ENCODE measurements around the gene THBS1. TPM values are rescaled to one million over a fixed set of nuclear protein-coding genes. Genes with fewer than 3 reads are reported as not detected.

THBS1 gene
- total RNA-seq, 6 experiments from 2014 or later: 7,606 to 9,130 (median 7,816) TPM

DNA sequence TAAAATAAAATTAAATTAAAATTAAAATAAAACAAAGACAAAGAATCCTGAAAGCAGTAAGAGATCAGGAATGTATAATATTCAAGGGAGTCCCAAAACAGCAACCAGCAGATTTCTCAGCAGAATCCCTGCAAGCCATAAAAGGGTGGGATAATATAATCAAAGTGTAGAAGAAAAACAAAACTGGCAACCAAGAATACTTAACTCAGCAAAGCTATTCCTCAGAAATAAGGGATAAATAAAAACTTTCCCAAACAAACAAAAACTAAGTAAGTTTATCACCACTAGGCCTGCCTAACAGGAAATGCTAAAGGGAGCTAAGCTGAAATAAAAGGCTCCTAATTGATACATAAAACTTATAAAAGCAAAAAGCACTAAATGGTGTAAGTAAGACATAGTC lies 29.8 kb downstream of the THBS1 start:
- H3K4me3 Mint-ChIP-seq: no peak overlapping the region
- DNase-seq: no peak
- H3K27ac Mint-ChIP-seq: no peak overlapping the region
- H3K9me3 Mint-ChIP-seq: peaks cover 11% of the 10 kb centered on the region; the same call in 1 of the 2 replicates
- TF ChIP-seq, protein P1, sequence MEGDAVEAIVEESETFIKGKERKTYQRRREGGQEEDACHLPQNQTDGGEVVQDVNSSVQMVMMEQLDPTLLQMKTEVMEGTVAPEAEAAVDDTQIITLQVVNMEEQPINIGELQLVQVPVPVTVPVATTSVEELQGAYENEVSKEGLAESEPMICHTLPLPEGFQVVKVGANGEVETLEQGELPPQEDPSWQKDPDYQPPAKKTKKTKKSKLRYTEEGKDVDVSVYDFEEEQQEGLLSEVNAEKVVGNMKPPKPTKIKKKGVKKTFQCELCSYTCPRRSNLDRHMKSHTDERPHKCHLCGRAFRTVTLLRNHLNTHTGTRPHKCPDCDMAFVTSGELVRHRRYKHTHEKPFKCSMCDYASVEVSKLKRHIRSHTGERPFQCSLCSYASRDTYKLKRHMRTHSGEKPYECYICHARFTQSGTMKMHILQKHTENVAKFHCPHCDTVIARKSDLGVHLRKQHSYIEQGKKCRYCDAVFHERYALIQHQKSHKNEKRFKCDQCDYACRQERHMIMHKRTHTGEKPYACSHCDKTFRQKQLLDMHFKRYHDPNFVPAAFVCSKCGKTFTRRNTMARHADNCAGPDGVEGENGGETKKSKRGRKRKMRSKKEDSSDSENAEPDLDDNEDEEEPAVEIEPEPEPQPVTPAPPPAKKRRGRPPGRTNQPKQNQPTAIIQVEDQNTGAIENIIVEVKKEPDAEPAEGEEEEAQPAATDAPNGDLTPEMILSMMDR (IDR thresholded peaks at IDR 0.05): no peak
- peaks cover 41% of the 10 kb centered on the region for H3K4me1 Mint-ChIP-seq (ENCODE audit: low read depth)
- H3K27me3 Mint-ChIP-seq (ENCODE audit: insufficient read depth): no peaks in the 10 kb centered on the region
- H3K36me3 Mint-ChIP-seq (ENCODE audit: low read depth): peaks cover 18% of the 10 kb centered on the region

DNA sequence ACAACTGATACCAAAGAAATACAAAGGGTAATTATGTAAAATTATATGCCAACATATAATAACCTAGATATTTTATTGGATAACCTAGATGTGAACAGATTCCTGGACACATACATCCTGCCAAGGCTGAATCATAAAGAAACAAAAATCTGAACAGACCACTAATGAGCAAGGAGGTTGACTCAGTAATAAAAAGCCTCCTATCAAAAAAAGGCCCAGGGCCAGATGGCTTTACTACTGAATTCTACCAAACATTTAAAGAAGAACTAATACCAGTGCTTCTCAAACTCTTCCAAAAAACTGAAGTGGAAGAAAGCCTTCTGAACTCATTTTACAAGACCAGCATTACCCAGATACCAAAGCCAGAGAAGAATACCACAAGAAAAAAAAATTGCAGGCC lies 32.4 kb downstream of the THBS1 start:
- TF ChIP-seq, protein P1 (IDR thresholded peaks at IDR 0.05): no peak
- peak; percentile 60 for DNase-seq
- Mint-ChIP-seq H3K4me1 (ENCODE audit: low read depth) (peaks cover 51% of the 10 kb centered on the region), H3K36me3 (ENCODE audit: low read depth) (peaks cover 18% of the 10 kb centered on the region), H3K27ac (no peak overlapping the region), H3K4me3 (peak overlapping the region; percentile 3; the same call in 1 of the 2 replicates), H3K27me3 (ENCODE audit: insufficient read depth) (no peaks in the 10 kb centered on the region), H3K9me3 (peaks cover 11% of the 10 kb centered on the region; the same call in 1 of the 2 replicates)

DNA sequence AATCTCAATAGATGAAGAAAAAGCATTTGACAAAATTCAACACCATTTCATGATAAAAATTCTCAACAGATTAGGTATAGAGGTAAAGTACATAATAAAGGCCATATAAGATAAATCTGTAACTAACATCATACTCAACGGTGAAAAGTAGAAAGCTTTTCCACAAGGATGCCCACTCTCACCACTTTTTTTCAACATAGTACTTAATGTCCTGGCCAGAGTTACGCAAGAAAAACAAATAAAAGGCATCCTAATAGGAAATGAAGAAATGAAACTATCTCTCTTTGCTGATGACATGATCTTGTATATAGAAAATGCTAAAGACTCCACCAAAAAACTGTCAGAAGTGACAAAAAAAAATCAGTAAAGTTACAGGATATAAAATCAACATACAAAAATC lies 33.0 kb downstream of the THBS1 start:
- H3K4me1 Mint-ChIP-seq (ENCODE audit: low read depth): peaks cover 48% of the 10 kb centered on the region
- H3K36me3 Mint-ChIP-seq (ENCODE audit: low read depth): peaks cover 18% of the 10 kb centered on the region
- peaks cover 11% of the 10 kb centered on the region; the same call in 1 of the 2 replicates for H3K9me3 Mint-ChIP-seq
- TF ChIP-seq, protein P1 (IDR thresholded peaks at IDR 0.05): no peak
- DNase-seq: no peak
- no peaks in the 10 kb centered on the region for H3K27me3 Mint-ChIP-seq (ENCODE audit: insufficient read depth)
- no peak overlapping the region for H3K4me3 Mint-ChIP-seq
- H3K27ac Mint-ChIP-seq: no peak overlapping the region

DNA sequence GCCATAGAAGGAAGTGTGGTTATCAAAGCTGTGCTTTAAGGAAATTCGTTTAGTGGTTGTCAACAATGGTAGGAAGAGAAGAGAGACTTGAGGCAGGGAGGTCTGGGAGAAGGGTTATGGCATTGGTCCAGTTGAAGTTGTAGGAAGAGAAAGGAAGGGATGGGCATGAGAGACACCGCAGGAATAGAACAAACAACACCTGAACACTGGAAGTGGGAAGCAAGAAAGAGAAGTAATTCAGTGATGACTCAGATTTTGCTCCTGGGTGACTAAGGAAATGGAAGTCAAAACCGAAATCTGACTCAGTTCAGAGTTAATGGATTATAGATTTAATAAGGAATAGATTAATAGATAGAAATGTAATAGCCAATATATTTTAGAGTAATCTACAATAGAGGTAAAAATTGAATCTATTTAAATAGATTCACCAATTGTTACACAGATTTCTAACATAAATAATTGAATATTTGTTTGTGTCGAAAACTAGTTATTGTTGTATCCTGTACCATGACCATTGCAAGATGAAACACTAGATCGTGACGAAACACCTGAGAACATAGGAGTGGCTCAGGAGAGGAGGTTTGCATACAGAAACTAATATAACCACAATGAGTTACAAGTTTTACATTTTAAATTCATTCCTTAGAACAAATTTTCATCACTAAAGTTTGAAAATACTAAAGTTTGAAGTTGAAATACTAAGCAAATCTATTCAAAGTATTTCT lies 36.0 kb downstream of the THBS1 start:
- no peak overlapping the region for H3K27ac Mint-ChIP-seq

DNA sequence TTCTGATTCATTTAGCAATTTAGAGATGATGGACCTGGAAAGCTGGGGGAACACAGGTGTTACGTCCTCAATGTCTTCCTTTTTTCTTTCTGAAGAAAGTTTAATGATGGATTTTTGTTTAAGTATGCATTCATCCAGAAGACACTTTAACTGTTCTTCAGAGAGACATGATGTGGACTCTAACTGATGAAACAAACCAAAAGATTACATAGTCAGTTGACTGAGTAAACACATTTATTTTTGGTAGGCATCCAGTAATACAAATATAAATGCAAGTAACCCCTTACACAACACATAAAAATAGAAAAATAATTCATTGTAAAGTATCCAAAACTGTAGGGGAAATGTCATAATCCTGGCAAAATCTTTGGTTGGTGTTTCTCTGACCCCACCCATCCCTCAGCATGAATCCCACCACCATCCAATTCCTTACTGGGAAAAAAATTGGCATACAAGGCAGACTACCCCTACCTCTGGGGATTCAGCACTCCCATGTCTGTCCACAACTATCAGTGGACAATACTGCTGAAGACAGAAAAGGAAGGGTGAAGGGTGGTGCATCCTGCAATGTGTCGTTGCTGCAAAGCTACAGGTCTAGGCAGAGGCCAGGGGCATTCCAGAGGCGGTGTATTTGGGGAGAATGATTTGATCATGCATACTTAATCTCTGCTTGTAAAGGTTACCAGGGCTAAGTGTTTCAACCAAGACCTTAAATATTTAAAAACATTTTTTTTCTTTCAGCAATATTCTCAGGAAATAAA lies 37.4 kb downstream of the THBS1 start:
- Mint-ChIP-seq H3K27ac (no peak overlapping the region), H3K36me3 (ENCODE audit: low read depth) (peaks cover 10% of the 10 kb centered on the region), H3K27me3 (ENCODE audit: insufficient read depth) (no peaks in the 10 kb centered on the region), H3K4me3 (no peak overlapping the region), H3K4me1 (ENCODE audit: low read depth) (peaks cover 34% of the 10 kb centered on the region), H3K9me3 (no peaks in the 10 kb centered on the region; the same call in 1 of the 2 replicates)
- TF ChIP-seq, protein P1 (IDR thresholded peaks at IDR 0.05): no peak
- DNase-seq: no peak

More for the DNA sequence above, 36.0 kb downstream of the THBS1 start:
- H3K27me3 Mint-ChIP-seq (ENCODE audit: insufficient read depth): no peaks in the 10 kb centered on the region
- H3K9me3 Mint-ChIP-seq: no peaks in the 10 kb centered on the region; the same call in 1 of the 2 replicates
- H3K36me3 Mint-ChIP-seq (ENCODE audit: low read depth): peaks cover 12% of the 10 kb centered on the region
- no peak overlapping the region; the same call in 1 of the 2 replicates for H3K4me3 Mint-ChIP-seq
- DNase-seq: no peak
- TF ChIP-seq, protein P1 (IDR thresholded peaks at IDR 0.05): no peak
- peaks cover 47% of the 10 kb centered on the region for H3K4me1 Mint-ChIP-seq (ENCODE audit: low read depth)

Data from HFFc6 (cell line).